Stimulated activated CD8-positive, alpha-beta memory T cell treated with anti-CD3 and anti-CD28 coated beads, Interleukin-12 subunit alpha, Interleukin-12 subunit beta, amount 100 ng/mL, for 4 hours (primary cell): ENCODE measurements around the gene CXCR2.
"Not testable (repeated sequence)": the region's sequence is repeated elsewhere in the genome, so short reads cannot be mapped to it uniquely, and the experiment has no call there.

ENCODE experiments used
- DNase-seq: peaks from one replicate; pipeline ENCODE4 v3.0.0-alpha.2; 2020; ENCODE audit warnings: low read depth

Gene CXCR2

DNA sequence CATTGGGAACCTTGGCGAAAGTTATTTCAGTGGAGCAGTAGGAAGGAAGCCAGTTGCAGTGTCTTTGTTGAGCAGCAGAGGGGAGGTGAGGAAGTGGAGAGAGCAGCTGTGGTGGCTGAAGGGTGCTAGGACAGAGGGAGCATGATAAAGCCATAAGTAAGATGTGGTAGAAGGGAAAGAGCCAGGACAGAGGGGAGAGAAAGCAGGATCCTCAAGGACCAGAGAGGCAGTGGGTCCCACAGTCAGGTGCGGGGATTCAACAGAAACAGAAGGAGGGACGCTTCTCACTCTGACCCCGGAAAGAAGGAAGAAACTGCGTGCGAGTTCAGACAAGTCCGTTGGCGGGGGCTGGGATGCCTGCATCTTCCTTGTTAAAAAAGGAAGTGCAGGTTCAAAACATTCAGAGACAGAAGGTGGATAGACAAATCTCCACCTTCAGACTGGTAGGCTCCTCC, at the start of gene CXCR2:
Gene CXCR2 (plus strand): TSS at position 403 of the 455 bp plus-strand sequence. CDS start 8,774 bp downstream, outside the sequence.
- DNase-seq, result no peak

GRCh38 chr2:218077464-218078216, 48.2 kb upstream of the CXCR2 start:
- no peak for DNase-seq

- DNase-seq, result no peak
Observed at GRCh38 chr2:218079943-218080913, 45.6 kb upstream of the CXCR2 start.

DNA sequence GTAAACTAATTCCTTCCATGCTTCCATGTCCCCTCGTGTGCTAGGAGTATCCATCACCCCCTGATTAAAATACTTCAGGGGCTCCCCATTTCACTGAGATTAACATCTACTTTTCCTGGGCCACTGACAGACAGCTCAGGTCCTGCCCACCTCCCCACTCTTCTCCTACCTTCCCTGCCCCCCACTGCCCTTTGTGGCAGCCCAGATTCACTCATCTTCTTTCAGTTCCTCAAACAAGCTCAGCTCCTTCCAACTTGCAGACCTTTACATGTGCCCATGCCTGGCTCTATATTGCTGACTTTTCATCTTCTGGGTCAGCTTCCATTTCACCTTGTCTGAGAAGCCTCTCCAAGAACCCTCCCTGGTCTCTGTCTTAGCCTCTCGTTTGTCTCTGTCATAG, 44.8 kb upstream of the CXCR2 start:
- no peak for DNase-seq

- no peak for DNase-seq
Observed at GRCh38 chr2:218081695-218082094, 44.1 kb upstream of the CXCR2 start.

DNA sequence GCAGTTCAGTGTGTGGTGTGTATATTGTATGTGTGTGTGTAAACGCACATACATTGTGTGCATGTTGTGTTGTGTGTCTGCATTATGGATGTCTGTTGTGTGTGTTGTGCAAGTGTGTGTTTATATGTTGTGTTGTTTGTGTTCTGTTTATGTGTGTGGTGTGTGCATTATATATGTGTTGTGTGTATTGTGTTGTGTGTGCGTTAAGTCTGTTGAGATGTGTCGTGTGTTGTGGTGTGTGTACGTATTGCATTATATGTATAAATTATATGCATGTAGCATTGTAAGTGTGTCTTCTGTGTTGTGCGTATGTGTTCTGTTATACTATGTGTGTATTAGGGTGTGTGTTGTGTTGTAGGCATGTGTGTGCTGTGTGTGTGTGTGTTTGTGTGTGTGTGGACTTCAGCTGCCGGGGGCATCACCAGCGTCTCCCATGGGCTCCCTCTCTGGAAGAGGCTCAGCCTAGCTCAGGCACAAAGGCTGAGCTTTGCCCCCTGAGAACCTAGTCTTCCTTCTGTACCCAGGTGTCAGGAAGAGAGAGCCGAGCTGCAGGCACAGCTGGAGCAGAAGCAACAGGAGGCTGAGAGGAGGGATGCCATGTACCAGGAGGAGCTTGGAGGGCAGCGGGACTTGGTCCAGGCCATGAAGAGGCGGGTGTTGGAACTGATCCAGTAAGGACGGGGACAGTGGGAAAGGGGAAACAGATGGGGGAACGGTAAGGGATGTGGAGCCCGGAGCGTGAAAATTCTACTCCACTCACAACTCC, 43.1 kb upstream of the CXCR2 start:
- no peak for DNase-seq

GRCh38 chr2:218083352-218083676, 42.5 kb upstream of the CXCR2 start:
- no peak for DNase-seq

GRCh38 chr2:218086478-218086877, 39.4 kb upstream of the CXCR2 start:
- DNase-seq, result no peak

DNA sequence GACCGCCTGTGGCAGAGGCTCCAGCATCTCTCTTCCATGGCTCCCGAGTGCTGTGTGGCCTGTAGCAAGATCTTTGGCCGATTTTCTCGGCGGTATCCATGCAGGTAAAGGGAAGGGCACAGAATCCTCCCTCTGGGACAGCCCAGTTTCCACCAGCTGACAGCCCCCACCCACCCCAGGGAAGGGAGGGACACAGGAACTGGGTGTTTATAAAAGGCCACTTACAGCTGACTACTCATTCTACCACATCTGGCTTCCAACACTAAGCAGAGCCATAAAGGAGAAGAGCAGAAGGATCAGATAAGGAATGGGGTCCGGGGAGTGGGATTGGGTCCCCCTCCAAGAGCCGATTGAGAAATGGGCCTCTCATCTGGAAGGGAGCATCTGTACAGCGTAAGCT, 36.6 kb upstream of the CXCR2 start:
- no peak for DNase-seq

- no peak for DNase-seq
Observed at GRCh38 chr2:218091746-218092145, 34.1 kb upstream of the CXCR2 start.

- no peak for DNase-seq
Observed at GRCh38 chr2:218093879-218094278, 31.9 kb upstream of the CXCR2 start.

DNA sequence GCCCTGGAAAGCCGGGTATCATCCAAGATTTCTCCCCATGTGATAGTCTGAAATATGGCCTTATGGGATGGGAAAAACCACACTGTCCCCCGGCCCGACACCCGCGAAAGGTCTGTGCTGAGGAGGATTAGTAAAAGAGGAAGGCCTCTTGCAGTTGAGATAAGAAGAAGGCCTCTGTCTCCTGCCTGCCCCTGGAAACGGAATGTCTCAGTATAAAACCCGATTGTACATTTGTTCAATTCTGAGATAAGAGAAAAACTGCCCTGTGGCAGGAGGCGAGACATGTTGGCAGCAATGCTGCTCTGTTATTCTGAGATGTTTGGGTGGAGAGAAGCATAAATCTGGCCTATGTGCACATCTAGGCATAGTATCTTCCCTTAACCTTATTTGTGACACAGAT, 30.0 kb upstream of the CXCR2 start:
- no peak for DNase-seq

DNA sequence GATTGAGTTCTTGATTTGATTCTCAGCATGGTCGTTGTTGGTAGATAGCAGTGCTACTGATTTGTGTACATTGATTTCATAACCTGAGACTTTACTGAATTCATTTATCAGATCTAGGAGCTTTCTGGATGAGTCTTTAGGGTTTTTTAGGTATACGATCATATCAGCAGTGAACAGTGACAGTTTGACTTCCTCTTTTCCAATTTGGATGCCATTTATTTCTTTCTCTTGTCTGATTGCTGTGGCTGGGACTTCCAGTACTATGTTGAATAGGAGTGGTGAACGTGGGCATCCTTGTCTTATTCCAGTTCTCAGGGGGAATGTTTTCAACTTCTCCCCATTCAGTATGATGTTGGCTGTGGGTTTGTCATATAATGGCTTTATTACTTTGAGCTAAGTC, 27.9 kb upstream of the CXCR2 start:
- no peak for DNase-seq

GRCh38 chr2:218108834-218109233, 17.0 kb upstream of the CXCR2 start:
- not testable (repeated sequence) for DNase-seq

GRCh38 chr2:218121789-218122188, 4.0 kb upstream of the CXCR2 start:
- DNase-seq, result not testable (repeated sequence)

DNA sequence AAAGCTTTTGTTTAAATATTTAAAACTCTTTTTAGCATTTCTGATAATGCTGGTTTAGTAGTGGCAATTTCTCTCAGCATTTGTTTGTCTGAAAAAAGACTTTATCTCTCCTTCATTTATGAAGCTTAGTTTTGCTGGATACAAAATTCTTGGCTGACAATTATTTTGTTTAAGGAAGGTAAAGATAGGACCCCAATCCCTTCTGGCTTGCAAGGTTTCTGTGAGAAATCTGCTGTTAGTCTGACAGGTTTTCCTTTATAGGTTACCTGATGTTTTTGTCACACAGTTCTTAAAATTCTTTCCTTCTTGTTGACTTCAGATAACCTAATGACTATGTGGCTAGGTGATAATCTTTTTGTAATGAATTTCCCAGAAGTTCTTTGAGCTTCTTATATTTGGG, 3.5 kb upstream of the CXCR2 start:
- not testable (repeated sequence) for DNase-seq

- DNase-seq, result no peak
Observed at GRCh38 chr2:218123986-218124385, 1.8 kb upstream of the CXCR2 start.

GRCh38 chr2:218125095-218125494, 733 bp upstream of the CXCR2 start:
- DNase-seq, result no peak

DNA sequence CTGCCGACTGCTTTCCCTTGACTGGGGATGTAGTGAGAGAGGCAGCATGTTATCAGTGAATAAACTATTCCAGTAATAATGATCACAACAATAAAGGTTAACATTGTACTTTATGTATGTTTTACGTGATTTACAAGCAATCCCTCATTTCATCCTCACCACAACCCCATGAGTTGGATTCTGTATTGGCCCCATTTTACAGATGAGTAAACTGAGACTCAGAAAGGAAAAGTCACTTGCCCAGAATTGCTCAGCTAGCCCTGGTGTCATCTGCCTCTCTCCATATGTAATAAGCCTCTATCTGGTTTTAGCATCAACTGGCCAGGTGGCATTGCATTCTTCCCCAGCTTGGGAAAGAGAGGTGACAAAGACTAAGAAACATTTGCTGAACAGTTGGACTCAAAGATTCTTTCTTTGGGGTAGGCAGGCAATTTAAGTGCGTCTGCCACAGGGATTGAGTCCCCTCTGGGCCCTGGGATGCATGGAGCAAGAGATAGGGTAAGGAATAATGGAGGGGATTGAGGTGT, 2.2 kb downstream of the CXCR2 start:
- DNase-seq, result no peak

DNA sequence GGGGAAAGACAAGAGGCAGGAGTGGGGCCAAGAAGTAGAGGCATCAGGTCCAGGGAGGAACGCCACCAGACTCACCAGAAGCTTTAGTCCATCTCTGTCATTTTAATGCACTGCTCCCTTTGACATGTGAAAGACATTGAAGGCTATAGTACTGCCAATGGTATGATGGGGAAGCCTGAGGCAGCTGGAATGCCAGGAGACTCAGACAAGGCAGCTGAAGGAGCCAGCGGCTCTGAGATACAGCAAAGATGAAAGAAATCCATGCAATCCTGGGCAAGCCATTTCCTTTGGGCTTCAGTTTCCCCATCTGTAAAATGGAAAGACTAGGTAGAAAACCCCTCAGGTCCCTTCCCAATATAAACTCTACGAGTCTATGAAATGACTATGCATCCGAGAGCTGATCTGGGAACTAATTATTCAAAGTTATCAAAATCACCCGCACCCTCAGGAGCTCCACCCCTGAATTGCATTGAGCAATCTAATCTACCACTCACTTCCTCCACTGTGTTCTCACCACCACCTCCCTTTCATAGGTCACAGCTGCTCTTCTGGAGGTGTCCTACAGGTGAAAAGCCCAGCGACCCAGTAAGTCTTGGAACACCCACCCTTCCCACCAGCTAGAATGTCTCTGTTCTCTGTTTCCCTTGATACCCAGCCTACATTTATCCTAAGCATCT, 3.1 kb downstream of the CXCR2 start:
- DNase-seq, result no peak

DNA sequence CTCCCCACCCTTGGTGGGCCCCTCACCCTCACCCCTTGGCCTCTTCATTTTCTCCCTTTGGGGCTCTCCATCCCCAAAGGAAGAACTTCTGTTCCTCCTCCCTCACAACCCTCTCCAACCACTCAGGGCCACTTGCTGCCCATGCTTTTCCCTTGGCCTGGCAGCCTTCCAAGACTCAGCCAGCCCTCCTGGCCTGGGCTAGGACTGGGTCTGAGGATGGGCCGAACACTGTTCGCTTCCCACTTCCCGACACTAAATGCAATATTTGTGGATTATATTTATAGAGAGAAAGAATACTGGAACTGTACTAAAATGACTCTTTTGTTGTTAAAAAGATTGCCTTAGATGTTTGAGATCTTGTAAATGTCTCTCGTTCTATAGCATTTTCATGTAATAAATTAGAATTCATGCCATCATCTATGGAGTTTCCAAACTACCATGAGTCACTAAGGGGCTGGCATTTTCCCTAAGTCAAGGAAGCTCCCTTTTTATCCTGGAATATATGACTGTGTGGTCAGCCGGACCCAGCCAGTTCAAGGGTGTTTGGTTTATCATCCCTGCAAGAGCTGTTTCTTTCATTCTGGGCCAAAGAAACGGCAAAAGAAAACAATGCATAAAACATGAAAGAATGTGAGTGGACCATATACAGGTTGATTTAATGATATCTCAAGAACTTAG, 3.8 kb downstream of the CXCR2 start:
- DNase-seq, result no peak
